SK-N-SH treated with all-trans-retinoic acid at 6 μM for 48 hours (cell line): ENCODE results near the gene GADD45GIP1.
A peak's percentile ranks its signal among the peaks of the same experiment; 100 is the strongest.
"Not testable (repeated sequence)": the region's sequence is repeated elsewhere in the genome, so short reads cannot be mapped to it uniquely, and the experiment has no call there.

ENCODE experiments used
- ATAC-seq: fragments of 200-7000 bp; cut with Tn5 transposase; 3 replicates; pipeline ENCODE4 v1.9.1; 2020; ENCODE audit warnings: mild to moderate bottlenecking, moderate library complexity
- ARNTL ChIP-seq: fragments of 450-650 bp; formaldehyde crosslinking; IDR thresholded peaks from 2 replicates; pipeline ENCODE4 v1.5.0; 2020; ENCODE audit warnings: low read depth, mild to moderate bottlenecking, moderate library complexity, borderline replicate concordance
- CSDC2 ChIP-seq: fragments of 250-450 bp; sonication (Bioruptor Pico); IDR thresholded peaks from 2 replicates; pipeline ENCODE4 v1.5.0; 2020; ENCODE audit warnings: mild to moderate bottlenecking, moderate library complexity
- ESRRG ChIP-seq: fragments of 250-450 bp; sonication (Bioruptor Pico); IDR thresholded peaks from 2 replicates; pipeline ENCODE4 v1.6.1; 2021; ENCODE audit warnings: mild to moderate bottlenecking
- GLIS3 ChIP-seq: fragments of 250-450 bp; sonication (Bioruptor Pico); IDR thresholded peaks from 2 replicates; pipeline ENCODE4 v1.5.0; 2020; ENCODE audit warnings: mild to moderate bottlenecking, moderate library complexity
- PATZ1 ChIP-seq: fragments of 250-450 bp; sonication (Bioruptor Pico); IDR thresholded peaks from 2 replicates; pipeline ENCODE4 v1.8.0; 2020; ENCODE audit warnings: mild to moderate bottlenecking, moderate library complexity, borderline replicate concordance
- PPARA ChIP-seq: fragments of 250-450 bp; sonication (Bioruptor Pico); IDR thresholded peaks from 2 replicates; pipeline ENCODE4 v1.5.0; 2020; ENCODE audit warnings: mild to moderate bottlenecking, borderline replicate concordance
- RARB ChIP-seq: fragments of 250-450 bp; sonication (Bioruptor Pico); IDR thresholded peaks from 2 replicates; pipeline ENCODE4 v1.8.0; 2021; ENCODE audit warnings: mild to moderate bottlenecking, moderate library complexity
- SNAI2 ChIP-seq: fragments of 250-450 bp; sonication (Bioruptor Pico); IDR thresholded peaks from 2 replicates; pipeline ENCODE4 v1.5.0; 2020; ENCODE audit warnings: mild to moderate bottlenecking, moderate library complexity
- TCF4 ChIP-seq: fragments of 250-450 bp; sonication (Bioruptor Pico); IDR thresholded peaks from 2 replicates; pipeline ENCODE4 v1.8.0; 2021; ENCODE audit warnings: mild to moderate bottlenecking, moderate library complexity, borderline replicate concordance
- TSHZ2 ChIP-seq: fragments of 250-450 bp; sonication (Bioruptor Pico); IDR thresholded peaks from 2 replicates; pipeline ENCODE4 v1.5.0; 2020; ENCODE audit warnings: mild to moderate bottlenecking, moderate library complexity
- ZC3H10 ChIP-seq: fragments of 250-450 bp; sonication (Bioruptor Pico); IDR thresholded peaks from 2 replicates; pipeline ENCODE4 v1.5.1; 2021; ENCODE audit warnings: mild to moderate bottlenecking, moderate library complexity
- ZFP3 ChIP-seq: fragments of 250-450 bp; sonication (Bioruptor Pico); IDR thresholded peaks from 2 replicates; pipeline ENCODE4 v1.5.0; 2020; ENCODE audit warnings: mild to moderate bottlenecking, moderate library complexity
- ZFP30 ChIP-seq: fragments of 450-650 bp; formaldehyde crosslinking; IDR thresholded peaks from 2 replicates; pipeline ENCODE4 v1.5.0; 2022; ENCODE audit warnings: mild to moderate bottlenecking, moderate library complexity
- ZNF565 ChIP-seq: fragments of 450-650 bp; formaldehyde crosslinking; conservative IDR thresholded peaks from 2 replicates; pipeline ENCODE4 v1.5.0; 2020; ENCODE audit warnings: low read depth, mild to moderate bottlenecking, moderate library complexity
- ZNF70 ChIP-seq: fragments of 450-650 bp; formaldehyde crosslinking; IDR thresholded peaks from 2 replicates; pipeline ENCODE4 v1.5.0; 2020; ENCODE audit warnings: mild to moderate bottlenecking, moderate library complexity
- ZNF8 ChIP-seq: fragments of 450-650 bp; formaldehyde crosslinking; IDR thresholded peaks from 2 replicates; pipeline ENCODE4 v1.5.0; 2020; ENCODE audit warnings: mild to moderate bottlenecking, moderate library complexity
- TF ChIP-seq, protein P1 (sequence below): fragments of 250-450 bp; sonication (Bioruptor Pico); IDR thresholded peaks from 2 replicates; pipeline ENCODE4 v1.5.1; 2021; ENCODE audit warnings: mild to moderate bottlenecking, moderate library complexity
- TF ChIP-seq, protein P2 (sequence below): fragments of 250-450 bp; sonication (Bioruptor Pico); IDR thresholded peaks from 2 replicates; pipeline ENCODE4 v1.5.1; 2020; ENCODE audit warnings: low read depth, mild to moderate bottlenecking, moderate library complexity
- TF ChIP-seq, protein P3 (sequence below): fragments of 250-450 bp; sonication (Bioruptor Pico); IDR thresholded peaks from 2 replicates; pipeline ENCODE4 v1.8.0; 2021; ENCODE audit warnings: low read depth, mild to moderate bottlenecking, moderate library complexity, borderline replicate concordance

The GADD45GIP1 gene

GRCh38 chr19:12965812-12966135 is 8.8 kb upstream of the GADD45GIP1 start (continued):
- no peak for TF ChIP-seq PATZ1 (CRISPR knock-in tag)
- TF ChIP-seq SNAI2 = no peak
- TF ChIP-seq, protein P1, sequence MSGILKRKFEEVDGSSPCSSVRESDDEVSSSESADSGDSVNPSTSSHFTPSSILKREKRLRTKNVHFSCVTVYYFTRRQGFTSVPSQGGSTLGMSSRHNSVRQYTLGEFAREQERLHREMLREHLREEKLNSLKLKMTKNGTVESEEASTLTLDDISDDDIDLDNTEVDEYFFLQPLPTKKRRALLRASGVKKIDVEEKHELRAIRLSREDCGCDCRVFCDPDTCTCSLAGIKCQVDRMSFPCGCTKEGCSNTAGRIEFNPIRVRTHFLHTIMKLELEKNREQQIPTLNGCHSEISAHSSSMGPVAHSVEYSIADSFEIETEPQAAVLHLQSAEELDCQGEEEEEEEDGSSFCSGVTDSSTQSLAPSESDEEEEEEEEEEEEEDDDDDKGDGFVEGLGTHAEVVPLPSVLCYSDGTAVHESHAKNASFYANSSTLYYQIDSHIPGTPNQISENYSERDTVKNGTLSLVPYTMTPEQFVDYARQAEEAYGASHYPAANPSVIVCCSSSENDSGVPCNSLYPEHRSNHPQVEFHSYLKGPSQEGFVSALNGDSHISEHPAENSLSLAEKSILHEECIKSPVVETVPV (CRISPR knock-in tag) = no peak

GRCh38 chr19:12965017-12965811 is 8.2 kb upstream of the GADD45GIP1 start:
- peak; percentile 97 for TF ChIP-seq ZFP3
- TF ChIP-seq PATZ1 (CRISPR knock-in tag) = peak; percentile 96
- TF ChIP-seq ZFP30 (CRISPR knock-in tag) = no peak
- TF ChIP-seq RARB (CRISPR knock-in tag) = no peak
- no peak for TF ChIP-seq ZNF8 (CRISPR knock-in tag)

DNA sequence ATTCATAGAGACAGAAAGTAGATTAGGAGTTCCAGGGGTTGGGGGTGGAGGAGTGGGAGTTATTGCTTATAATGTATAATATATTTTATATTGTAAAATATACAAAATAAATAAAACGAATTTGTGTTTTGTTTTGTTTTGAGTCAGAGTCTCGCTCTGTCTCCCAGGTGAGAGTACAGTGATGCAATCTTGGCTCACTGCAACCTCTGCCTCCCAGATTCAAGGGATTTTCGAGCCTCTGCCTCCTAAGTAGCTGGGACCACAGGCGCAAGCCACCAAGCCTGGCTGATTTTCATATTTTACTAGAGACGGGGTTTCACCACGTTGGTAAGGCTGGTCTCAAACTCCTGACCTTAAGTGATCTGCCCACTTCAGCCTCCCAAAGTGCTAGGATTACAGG is 2.5 kb upstream of the GADD45GIP1 start:
- no peak for TF ChIP-seq ZNF565
- TF ChIP-seq ESRRG (CRISPR knock-in tag) = no peak
- no peak for TF ChIP-seq GLIS3 (CRISPR knock-in tag)
- TF ChIP-seq, protein P2, sequence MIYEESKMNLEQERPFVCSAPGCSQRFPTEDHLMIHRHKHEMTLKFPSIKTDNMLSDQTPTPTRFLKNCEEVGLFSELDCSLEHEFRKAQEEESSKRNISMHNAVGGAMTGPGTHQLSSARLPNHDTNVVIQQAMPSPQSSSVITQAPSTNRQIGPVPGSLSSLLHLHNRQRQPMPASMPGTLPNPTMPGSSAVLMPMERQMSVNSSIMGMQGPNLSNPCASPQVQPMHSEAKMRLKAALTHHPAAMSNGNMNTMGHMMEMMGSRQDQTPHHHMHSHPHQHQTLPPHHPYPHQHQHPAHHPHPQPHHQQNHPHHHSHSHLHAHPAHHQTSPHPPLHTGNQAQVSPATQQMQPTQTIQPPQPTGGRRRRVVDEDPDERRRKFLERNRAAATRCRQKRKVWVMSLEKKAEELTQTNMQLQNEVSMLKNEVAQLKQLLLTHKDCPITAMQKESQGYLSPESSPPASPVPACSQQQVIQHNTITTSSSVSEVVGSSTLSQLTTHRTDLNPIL (CRISPR knock-in tag) = no peak
- no peak for TF ChIP-seq TSHZ2 (CRISPR knock-in tag)
- no peak for TF ChIP-seq SNAI2
- TF ChIP-seq PPARA (CRISPR knock-in tag) = no peak
- TF ChIP-seq CSDC2 (CRISPR knock-in tag) = no peak
- TF ChIP-seq ZC3H10 (CRISPR knock-in tag) = no peak
- TF ChIP-seq, all 23 proteins: peak for 0
- ATAC-seq = no peak

More at GRCh38 chr19:12965017-12965811, 8.2 kb upstream of the GADD45GIP1 start:
- peak; percentile 94 for ATAC-seq

DNA sequence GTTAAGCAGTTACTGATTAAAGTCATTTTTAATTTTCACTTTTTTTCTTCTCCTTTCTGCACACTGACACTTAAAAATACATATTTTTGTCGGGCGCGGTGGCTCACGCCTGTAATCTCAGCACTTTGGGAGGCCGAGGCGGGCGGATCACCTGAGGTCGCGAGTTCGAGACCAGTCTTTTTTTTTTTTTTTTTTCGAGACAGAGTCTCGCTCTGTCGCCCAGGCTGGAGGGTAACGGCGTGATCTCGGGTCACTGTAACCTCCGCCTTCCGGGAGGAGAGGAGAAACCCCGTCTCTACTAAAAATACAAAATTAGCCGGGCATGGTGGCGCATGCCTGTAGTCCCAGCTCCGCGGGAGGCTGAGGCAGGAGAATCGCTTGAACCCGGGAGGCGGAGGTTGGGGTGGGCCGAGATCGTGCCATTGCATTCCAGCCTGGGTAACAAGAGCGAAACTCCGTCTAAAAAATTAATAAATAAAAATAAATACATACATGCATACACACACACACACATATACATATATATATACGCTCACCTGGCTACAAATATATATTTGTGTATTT is 448 bp upstream of the GADD45GIP1 start:
- ATAC-seq = not testable (repeated sequence)

DNA sequence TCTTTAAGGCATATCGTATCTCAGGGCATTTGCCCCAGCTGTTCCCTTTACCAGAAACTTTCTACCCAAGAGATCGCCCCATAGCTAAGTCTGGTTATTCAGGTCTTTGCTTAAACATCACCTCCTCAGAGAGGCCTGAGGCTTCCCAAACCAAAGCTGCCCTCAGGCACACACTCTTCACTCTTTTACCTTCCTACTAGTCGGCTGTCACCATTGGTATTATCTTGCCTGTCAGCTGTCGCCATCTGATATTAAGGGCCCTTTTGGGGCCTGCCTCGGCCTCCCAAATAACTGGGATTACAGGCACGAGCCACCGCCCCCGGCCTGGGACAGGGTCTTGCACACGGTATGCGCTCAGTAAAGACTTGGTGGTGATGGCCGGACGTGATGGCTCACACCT is 1.0 kb downstream of the GADD45GIP1 start:
- ATAC-seq = no peak

GRCh38 chr19:12955575-12955974 is 1.4 kb downstream of the GADD45GIP1 start:
- not testable (repeated sequence) for ATAC-seq

More for the DNA sequence above, 1.0 kb downstream of the GADD45GIP1 start:
- TF ChIP-seq ESRRG (CRISPR knock-in tag) = no peak
- TF ChIP-seq TCF4 (CRISPR knock-in tag) = no peak
- TF ChIP-seq SNAI2 = no peak
- TF ChIP-seq ZFP3 = no peak
- TF ChIP-seq ARNTL (CRISPR knock-in tag) = no peak
- no peak for TF ChIP-seq ZNF70
- TF ChIP-seq, protein P2 (CRISPR knock-in tag) = no peak
- TF ChIP-seq, protein P3, sequence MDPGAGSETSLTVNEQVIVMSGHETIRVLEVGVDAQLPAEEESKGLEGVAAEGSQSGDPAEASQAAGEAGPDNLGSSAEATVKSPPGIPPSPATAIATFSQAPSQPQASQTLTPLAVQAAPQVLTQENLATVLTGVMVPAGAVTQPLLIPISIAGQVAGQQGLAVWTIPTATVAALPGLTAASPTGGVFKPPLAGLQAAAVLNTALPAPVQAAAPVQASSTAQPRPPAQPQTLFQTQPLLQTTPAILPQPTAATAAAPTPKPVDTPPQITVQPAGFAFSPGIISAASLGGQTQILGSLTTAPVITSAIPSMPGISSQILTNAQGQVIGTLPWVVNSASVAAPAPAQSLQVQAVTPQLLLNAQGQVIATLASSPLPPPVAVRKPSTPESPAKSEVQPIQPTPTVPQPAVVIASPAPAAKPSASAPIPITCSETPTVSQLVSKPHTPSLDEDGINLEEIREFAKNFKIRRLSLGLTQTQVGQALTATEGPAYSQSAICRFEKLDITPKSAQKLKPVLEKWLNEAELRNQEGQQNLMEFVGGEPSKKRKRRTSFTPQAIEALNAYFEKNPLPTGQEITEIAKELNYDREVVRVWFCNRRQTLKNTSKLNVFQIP (CRISPR knock-in tag) = no peak
